Ectodermal cell (in vitro differentiated cells): ENCODE results near the gene TLK2.
"Not testable (repeated sequence)": the region's sequence is repeated elsewhere in the genome, so short reads cannot be mapped to it uniquely, and the experiment has no call there.

Experiments
- H3K27ac ChIP-seq: 2 replicates; pipeline ENCODE4 v1.7.0; 2013; ENCODE audit warnings: mild to moderate bottlenecking, low read depth, low read length; ENCODE audit not compliant: insufficient read depth, poor library complexity, severe bottlenecking
- H3K27me3 ChIP-seq: 2 replicates; pipeline ENCODE4 v1.7.0; 2013; ENCODE audit warnings: mild to moderate bottlenecking, low read length; ENCODE audit not compliant: insufficient read depth, control insufficient read depth, poor library complexity, severe bottlenecking
- H3K36me3 ChIP-seq: one replicate; pipeline ENCODE4 v1.7.0; 2013; ENCODE audit warnings: low read length; ENCODE audit not compliant: control insufficient read depth, insufficient read depth
- H3K4me1 ChIP-seq: one replicate; pipeline ENCODE4 v1.7.0; 2013; ENCODE audit warnings: low read length; ENCODE audit not compliant: control insufficient read depth, insufficient read depth
- H3K4me3 ChIP-seq: 2 replicates; pipeline ENCODE4 v1.7.0; 2013; ENCODE audit warnings: low read depth, low read length, control low read depth; ENCODE audit not compliant: insufficient read depth
- H3K9me3 ChIP-seq: 2 replicates; pipeline ENCODE4 v1.7.0; 2013; ENCODE audit warnings: mild to moderate bottlenecking, low read length, moderate library complexity; ENCODE audit not compliant: control insufficient read depth
- WGBS, 2 experiments: methylation state at CpG; one replicate each; pipeline ENCODE4 v1.1.7; 2013; ENCODE audit warnings: missing lambda C conversion rate in 2 of 2; 5-methylcytosine and 5-hydroxymethylcytosine counted together

Gene TLK2

GRCh38 chr17:62482553-62482952 lies 3.9 kb downstream of the TLK2 start:
- H3K4me3 ChIP-seq, H3K27ac ChIP-seq, H3K27me3 ChIP-seq, H3K4me1 ChIP-seq, H3K9me3 ChIP-seq, H3K36me3 ChIP-seq: not testable (repeated sequence)
- 93 to 97% methylated on average over 2 of the region's 3 CpGs for WGBS, 2 experiments

- H3K4me1 ChIP-seq, H3K36me3 ChIP-seq, H3K27me3 ChIP-seq, H3K9me3 ChIP-seq, H3K4me3 ChIP-seq, H3K27ac ChIP-seq: not testable (repeated sequence)
- no CpG with 5 or more reads among the region's 1 CpG for WGBS, 2 experiments
Observed at GRCh38 chr17:62490990-62491389, 12.4 kb downstream of the TLK2 start.

- not testable (repeated sequence) for H3K4me1 ChIP-seq, H3K27me3 ChIP-seq, H3K36me3 ChIP-seq, H3K4me3 ChIP-seq, H3K9me3 ChIP-seq, H3K27ac ChIP-seq
- 95% methylated on average over 4 to 5 of the region's 5 CpGs for WGBS, 2 experiments
Observed at GRCh38 chr17:62493049-62493655, 14.5 kb downstream of the TLK2 start.

GRCh38 chr17:62494073-62494472 lies 15.4 kb downstream of the TLK2 start:
- not testable (repeated sequence) for H3K36me3 ChIP-seq, H3K27me3 ChIP-seq, H3K9me3 ChIP-seq, H3K4me3 ChIP-seq, H3K27ac ChIP-seq, H3K4me1 ChIP-seq
- WGBS, 2 experiments = 95 to 97% methylated on average over 7 of the region's 7 CpGs

- not testable (repeated sequence) for H3K9me3 ChIP-seq, H3K27me3 ChIP-seq, H3K4me1 ChIP-seq, H3K27ac ChIP-seq, H3K4me3 ChIP-seq, H3K36me3 ChIP-seq
- 94 to 98% methylated on average over 4 of the region's 4 CpGs for WGBS, 2 experiments
Observed at GRCh38 chr17:62496344-62496743, 17.7 kb downstream of the TLK2 start.

GRCh38 chr17:62498796-62499195 lies 20.2 kb downstream of the TLK2 start:
- H3K4me1 ChIP-seq, H3K9me3 ChIP-seq, H3K27me3 ChIP-seq, H3K27ac ChIP-seq, H3K4me3 ChIP-seq, H3K36me3 ChIP-seq: not testable (repeated sequence)
- 89 to 96% methylated on average over 8 of the region's 8 CpGs for WGBS, 2 experiments

- not testable (repeated sequence) for H3K4me3 ChIP-seq, H3K4me1 ChIP-seq, H3K36me3 ChIP-seq, H3K27me3 ChIP-seq, H3K27ac ChIP-seq, H3K9me3 ChIP-seq
- whole genome bisulfite sequencing, 2 experiments = no CpG with 5 or more reads among the region's 1 CpG
Observed at GRCh38 chr17:62500463-62500862, 21.8 kb downstream of the TLK2 start.

- H3K4me3 ChIP-seq, H3K9me3 ChIP-seq, H3K27me3 ChIP-seq, H3K36me3 ChIP-seq, H3K4me1 ChIP-seq, H3K27ac ChIP-seq: not testable (repeated sequence)
- WGBS, 2 experiments = 97 to 99% methylated on average over 8 of the region's 8 CpGs
Observed at GRCh38 chr17:62504857-62505256, 26.2 kb downstream of the TLK2 start.

- WGBS, 2 experiments = 92 to 94% methylated on average over 5 of the region's 6 CpGs
Observed at GRCh38 chr17:62507191-62507836, 28.7 kb downstream of the TLK2 start.

DNA sequence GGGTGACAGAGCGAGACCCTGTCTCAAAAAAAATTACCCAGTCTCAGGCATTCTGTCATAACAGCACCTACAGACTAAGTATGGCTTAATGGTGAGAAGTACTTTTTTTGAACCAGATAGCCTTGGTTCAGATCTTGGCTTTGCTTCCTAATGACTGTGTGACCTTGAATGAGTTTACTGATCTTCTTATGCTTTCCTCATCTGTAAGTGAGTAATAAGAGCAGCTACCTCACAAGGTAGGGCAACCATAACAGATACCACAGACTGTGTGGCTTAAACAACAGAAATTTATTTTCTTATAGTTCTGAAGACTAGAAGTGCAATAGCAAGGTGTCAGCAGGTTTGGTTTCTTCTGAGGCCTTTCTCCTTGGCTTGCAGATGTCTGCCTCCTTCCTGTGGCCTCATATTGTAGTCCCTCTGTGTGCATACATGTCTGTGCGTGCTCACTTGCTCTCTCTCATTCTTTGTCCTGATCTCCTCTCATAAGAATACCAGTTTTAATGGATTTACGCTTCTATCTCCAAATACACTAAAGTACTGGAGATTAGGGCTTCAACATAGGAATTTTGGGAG lies 31.7 kb downstream of the TLK2 start:
- not testable (repeated sequence) for H3K4me3 ChIP-seq, H3K27me3 ChIP-seq, H3K4me1 ChIP-seq, H3K27ac ChIP-seq, H3K9me3 ChIP-seq, H3K36me3 ChIP-seq
- 89 to 96% methylated on average over 2 of the region's 3 CpGs for WGBS, 2 experiments

More at GRCh38 chr17:62507191-62507836, 28.7 kb downstream of the TLK2 start:
- not testable (repeated sequence) for H3K4me3 ChIP-seq, H3K9me3 ChIP-seq, H3K36me3 ChIP-seq, H3K4me1 ChIP-seq, H3K27ac ChIP-seq, H3K27me3 ChIP-seq
